ENCODE data around the gene RAD1. TPM values are rescaled to one million over a fixed set of nuclear protein-coding genes. Genes with fewer than 3 reads are reported as not detected.

Gene RAD1
- total and polyA plus RNA-seq, 12 donors = 10.5 to 42.2 (median 24.5) TPM

GRCh38 chr5:34892414-34892813 lies 22.9 kb downstream of the RAD1 start:
- H3K27ac ChIP-seq = no peak overlapping the region
- TF ChIP-seq POLR2A (IDR thresholded peaks at IDR 0.05) = no peak
- TF ChIP-seq, protein P1, sequence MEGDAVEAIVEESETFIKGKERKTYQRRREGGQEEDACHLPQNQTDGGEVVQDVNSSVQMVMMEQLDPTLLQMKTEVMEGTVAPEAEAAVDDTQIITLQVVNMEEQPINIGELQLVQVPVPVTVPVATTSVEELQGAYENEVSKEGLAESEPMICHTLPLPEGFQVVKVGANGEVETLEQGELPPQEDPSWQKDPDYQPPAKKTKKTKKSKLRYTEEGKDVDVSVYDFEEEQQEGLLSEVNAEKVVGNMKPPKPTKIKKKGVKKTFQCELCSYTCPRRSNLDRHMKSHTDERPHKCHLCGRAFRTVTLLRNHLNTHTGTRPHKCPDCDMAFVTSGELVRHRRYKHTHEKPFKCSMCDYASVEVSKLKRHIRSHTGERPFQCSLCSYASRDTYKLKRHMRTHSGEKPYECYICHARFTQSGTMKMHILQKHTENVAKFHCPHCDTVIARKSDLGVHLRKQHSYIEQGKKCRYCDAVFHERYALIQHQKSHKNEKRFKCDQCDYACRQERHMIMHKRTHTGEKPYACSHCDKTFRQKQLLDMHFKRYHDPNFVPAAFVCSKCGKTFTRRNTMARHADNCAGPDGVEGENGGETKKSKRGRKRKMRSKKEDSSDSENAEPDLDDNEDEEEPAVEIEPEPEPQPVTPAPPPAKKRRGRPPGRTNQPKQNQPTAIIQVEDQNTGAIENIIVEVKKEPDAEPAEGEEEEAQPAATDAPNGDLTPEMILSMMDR (IDR thresholded peaks at IDR 0.05) = no peak
- no peaks in the 10 kb centered on the region for H3K9me3 ChIP-seq (replicated peaks in 1 of 3)
- WGBS, 4 donors = 92 to 93% (median 92%) methylated on average over 6 of the region's 6 CpGs
- no peak overlapping the region for H3K4me3 ChIP-seq
- no peaks in the 10 kb centered on the region for H3K27me3 ChIP-seq
- peaks cover 7 to 12% of the 10 kb centered on the region in 2 donors for H3K4me1 ChIP-seq (replicated peaks in 1 of 2)
- intact Hi-C loops (cut with DNase I) = loop anchor here (10.0 kb wide), 1 partner anchor 408 kb away; no protein-coding TSS in a partner anchor
- no peak for DNase-seq
- H3K36me3 ChIP-seq (replicated peaks in 1 of 2) = no peaks in the 10 kb centered on the region

DNA sequence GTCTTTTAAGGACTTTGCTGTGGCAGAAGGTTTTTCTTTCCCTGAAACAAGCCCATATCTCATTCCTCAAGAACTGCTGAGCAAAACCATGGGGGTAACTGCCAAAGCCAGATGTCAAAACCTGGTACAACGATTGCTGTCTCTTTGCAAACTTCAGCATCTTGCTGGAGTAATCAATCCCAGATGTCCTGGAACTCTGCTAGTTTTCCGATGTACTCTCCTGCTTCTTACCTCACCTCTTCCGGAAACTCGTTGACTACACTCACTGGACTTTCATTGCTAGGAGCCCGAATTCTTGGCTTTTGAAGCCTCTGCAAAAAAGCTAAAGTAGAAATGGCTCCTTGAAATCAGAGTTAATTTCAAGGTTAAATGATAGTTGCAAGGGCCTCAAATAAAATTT lies 23.3 kb downstream of the RAD1 start:
- DNase-seq = no peak
- no peaks in the 10 kb centered on the region for H3K27me3 ChIP-seq
- peaks cover 7 to 12% of the 10 kb centered on the region in 2 donors for H3K4me1 ChIP-seq (replicated peaks in 1 of 2)
- no peak overlapping the region for H3K4me3 ChIP-seq
- 62 to 67% (median 66%) methylated on average over 5 of the region's 5 CpGs for WGBS, 4 donors
- TF ChIP-seq, protein P1 (IDR thresholded peaks at IDR 0.05) = no peak
- no peak for TF ChIP-seq POLR2A (IDR thresholded peaks at IDR 0.05)
- no peaks in the 10 kb centered on the region for H3K9me3 ChIP-seq (replicated peaks in 1 of 3)
- no peaks in the 10 kb centered on the region for H3K36me3 ChIP-seq (replicated peaks in 1 of 2)
- H3K27ac ChIP-seq = no peak overlapping the region
- intact Hi-C loops (cut with DNase I) = loop anchor here (10.0 kb wide), 1 partner anchor 407 kb away; no protein-coding TSS in a partner anchor

- DNase-seq = no peak
- Histone ChIP-seq H3K4me1 (replicated peaks in 1 of 2) (peaks cover 11 to 12% of the 10 kb centered on the region in 2 donors), H3K27me3 (no peaks in the 10 kb centered on the region), H3K9me3 (replicated peaks in 1 of 3) (no peaks in the 10 kb centered on the region), H3K27ac (peak overlapping the region in 4 of 5 donors; percentile 46 to 68 (median 58)), H3K36me3 (replicated peaks in 1 of 2) (no peaks in the 10 kb centered on the region), H3K4me3 (no peak overlapping the region)
- 52 to 73% (median 62%) methylated on average over 1 of the region's 1 CpG; no CpG with 5 or more reads in 1 of the 4 donors for WGBS, 4 donors
- TF ChIP-seq, protein P1 (IDR thresholded peaks at IDR 0.05) = no peak
- intact Hi-C loops (cut with DNase I) = no loop called here
Measured at GRCh38 chr5:34889394-34889793, 25.9 kb downstream of the RAD1 start.

DNA sequence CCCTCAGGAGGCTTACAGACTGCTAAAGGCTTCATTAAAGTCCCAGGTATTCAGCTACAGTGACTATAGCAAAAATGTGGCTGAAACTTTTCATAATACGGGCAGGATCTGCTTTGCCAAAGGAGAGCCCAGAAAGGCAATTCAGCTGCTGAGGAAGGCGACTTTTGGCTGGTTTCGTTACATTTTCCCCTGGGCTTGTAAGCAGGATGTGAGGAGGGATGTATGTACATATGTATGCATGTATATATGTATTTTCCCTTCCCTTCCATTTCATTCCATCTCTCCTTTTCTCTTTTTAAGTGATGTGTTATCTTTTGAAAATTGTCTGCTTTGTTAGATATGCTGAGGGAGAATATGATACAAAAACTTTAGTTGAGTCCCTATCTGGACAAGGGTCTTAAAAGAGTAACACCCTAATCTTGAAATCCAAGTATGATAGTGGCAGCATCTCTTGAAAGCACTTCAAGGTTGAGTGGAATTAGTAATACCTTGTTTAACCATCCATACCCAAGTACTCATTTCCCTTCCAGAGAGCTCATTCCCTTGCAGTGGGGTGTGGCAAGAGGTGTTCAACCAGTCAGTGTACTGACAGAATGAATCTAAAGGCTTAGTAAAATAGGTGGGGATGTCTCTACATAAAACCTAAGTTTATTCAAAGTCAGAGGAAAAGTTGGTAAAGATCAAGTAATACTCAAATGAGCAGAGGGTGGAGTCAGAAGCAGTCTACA lies 28.7 kb downstream of the RAD1 start:
- Histone ChIP-seq H3K4me1 (replicated peaks in 1 of 2) (peaks cover 3 to 12% of the 10 kb centered on the region in 2 donors), H3K4me3 (no peak overlapping the region), H3K27me3 (no peaks in the 10 kb centered on the region), H3K27ac (no peak overlapping the region), H3K36me3 (replicated peaks in 1 of 2) (no peaks in the 10 kb centered on the region), H3K9me3 (replicated peaks in 1 of 3) (no peaks in the 10 kb centered on the region)
- intact Hi-C loops (cut with DNase I) = no loop called here
- no peak for TF ChIP-seq POLR2A (IDR thresholded peaks at IDR 0.05)
- WGBS, 4 donors = 88 to 93% (median 92%) methylated on average over 3 of the region's 3 CpGs
- no peak for DNase-seq

- intact Hi-C loops (cut with DNase I) = no loop called here
Measured at GRCh38 chr5:34881246-34881645, 34.1 kb downstream of the RAD1 start.

More at GRCh38 chr5:34881246-34881645, 34.1 kb downstream of the RAD1 start:
- Histone ChIP-seq H3K27ac (no peak overlapping the region), H3K4me3 (no peak overlapping the region), H3K9me3 (replicated peaks in 1 of 3) (peaks cover 0 to 5% (median 2%) of the 10 kb centered on the region in 3 donors), H3K36me3 (replicated peaks in 1 of 2) (no peaks in the 10 kb centered on the region), H3K27me3 (no peaks in the 10 kb centered on the region), H3K4me1 (replicated peaks in 1 of 2) (peaks cover 0 to 3% of the 10 kb centered on the region in 2 donors)
- no peak for DNase-seq
- TF ChIP-seq, protein P1 (IDR thresholded peaks at IDR 0.05) = no peak
- TF ChIP-seq POLR2A (IDR thresholded peaks at IDR 0.05) = no peak

Measured in adrenal gland (tissue), 12 donors.